Measurements from ENCODE around the gene SCYL1. TPM values are rescaled to one million over a fixed set of nuclear protein-coding genes. Genes with fewer than 3 reads are reported as not detected.
"Not testable (repeated sequence)": the region's sequence is repeated elsewhere in the genome, so short reads cannot be mapped to it uniquely, and the experiment has no call there.

SCYL1 gene
- total and polyA plus RNA-seq, 2 experiments from 2014 or later: 83.9 to 167 TPM

DNA sequence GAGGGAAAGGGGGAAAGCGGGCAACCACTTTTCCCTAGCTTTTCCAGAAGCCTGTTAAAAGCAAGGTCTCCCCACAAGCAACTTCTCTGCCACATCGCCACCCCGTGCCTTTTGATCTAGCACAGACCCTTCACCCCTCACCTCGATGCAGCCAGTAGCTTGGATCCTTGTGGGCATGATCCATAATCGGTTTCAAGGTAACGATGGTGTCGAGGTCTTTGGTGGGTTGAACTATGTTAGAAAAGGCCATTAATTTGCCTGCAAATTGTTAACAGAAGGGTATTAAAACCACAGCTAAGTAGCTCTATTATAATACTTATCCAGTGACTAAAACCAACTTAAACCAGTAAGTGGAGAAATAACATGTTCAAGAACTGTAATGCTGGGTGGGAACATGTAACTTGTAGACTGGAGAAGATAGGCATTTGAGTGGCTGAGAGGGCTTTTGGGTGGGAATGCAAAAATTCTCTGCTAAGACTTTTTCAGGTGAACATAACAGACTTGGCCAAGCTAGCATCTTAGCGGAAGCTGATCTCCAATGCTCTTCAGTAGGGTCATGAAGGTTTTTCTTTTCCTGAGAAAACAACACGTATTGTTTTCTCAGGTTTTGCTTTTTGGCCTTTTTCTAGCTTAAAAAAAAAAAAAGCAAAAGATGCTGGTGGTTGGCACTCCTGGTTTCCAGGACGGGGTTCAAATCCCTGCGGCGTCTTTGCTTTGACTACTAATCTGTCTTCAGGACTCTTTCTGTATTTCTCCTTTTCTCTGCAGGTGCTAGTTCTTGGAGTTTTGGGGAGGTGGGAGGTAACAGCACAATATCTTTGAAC lies 19.2 kb upstream of the SCYL1 start:
- no peak overlapping the region for H2AFZ ChIP-seq
- no peaks in the 10 kb centered on the region for H3K27me3 ChIP-seq
- peaks cover 63% of the 10 kb centered on the region for H4K20me1 ChIP-seq (ENCODE audit: insufficient read depth, poor library complexity, severe bottlenecking)
- WGBS (ENCODE audit: low lambda C conversion rate, missing lambda C conversion rate): 40% methylated on average over 12 of the region's 12 CpGs
- no peaks in the 10 kb centered on the region for H3K9me3 ChIP-seq (ENCODE audit: low read depth)
- TF ChIP-seq EZH2 (IDR thresholded peaks at IDR 0.05; ENCODE audit: borderline replicate concordance) (no peak), EZH2phosphoT487 (IDR thresholded peaks at IDR 0.05; ENCODE audit: low read depth, severe bottlenecking, unreplicated experiment) (no peak)
- TF ChIP-seq, protein P1, sequence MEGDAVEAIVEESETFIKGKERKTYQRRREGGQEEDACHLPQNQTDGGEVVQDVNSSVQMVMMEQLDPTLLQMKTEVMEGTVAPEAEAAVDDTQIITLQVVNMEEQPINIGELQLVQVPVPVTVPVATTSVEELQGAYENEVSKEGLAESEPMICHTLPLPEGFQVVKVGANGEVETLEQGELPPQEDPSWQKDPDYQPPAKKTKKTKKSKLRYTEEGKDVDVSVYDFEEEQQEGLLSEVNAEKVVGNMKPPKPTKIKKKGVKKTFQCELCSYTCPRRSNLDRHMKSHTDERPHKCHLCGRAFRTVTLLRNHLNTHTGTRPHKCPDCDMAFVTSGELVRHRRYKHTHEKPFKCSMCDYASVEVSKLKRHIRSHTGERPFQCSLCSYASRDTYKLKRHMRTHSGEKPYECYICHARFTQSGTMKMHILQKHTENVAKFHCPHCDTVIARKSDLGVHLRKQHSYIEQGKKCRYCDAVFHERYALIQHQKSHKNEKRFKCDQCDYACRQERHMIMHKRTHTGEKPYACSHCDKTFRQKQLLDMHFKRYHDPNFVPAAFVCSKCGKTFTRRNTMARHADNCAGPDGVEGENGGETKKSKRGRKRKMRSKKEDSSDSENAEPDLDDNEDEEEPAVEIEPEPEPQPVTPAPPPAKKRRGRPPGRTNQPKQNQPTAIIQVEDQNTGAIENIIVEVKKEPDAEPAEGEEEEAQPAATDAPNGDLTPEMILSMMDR (IDR thresholded peaks at IDR 0.05; ENCODE audit: poor library complexity): no peak
- peak overlapping the region; percentile 74 for H3K4me3 ChIP-seq
- peak overlapping the region; percentile 87 for H3K4me2 ChIP-seq
- peaks cover 71% of the 10 kb centered on the region for H3K79me2 ChIP-seq
- H3K4me1 ChIP-seq (ENCODE audit: insufficient read depth): no peaks in the 10 kb centered on the region
- no peaks in the 10 kb centered on the region for H3K9me2 ChIP-seq (replicated peaks; ENCODE audit: insufficient read depth)
- peak overlapping the region; percentile 99 for H3K27ac ChIP-seq
- no peak for DNase-seq (ENCODE audit: low spot score)
- peaks cover 24% of the 10 kb centered on the region for H3K36me3 ChIP-seq (replicated peaks; ENCODE audit: insufficient read depth, low read depth)

DNA sequence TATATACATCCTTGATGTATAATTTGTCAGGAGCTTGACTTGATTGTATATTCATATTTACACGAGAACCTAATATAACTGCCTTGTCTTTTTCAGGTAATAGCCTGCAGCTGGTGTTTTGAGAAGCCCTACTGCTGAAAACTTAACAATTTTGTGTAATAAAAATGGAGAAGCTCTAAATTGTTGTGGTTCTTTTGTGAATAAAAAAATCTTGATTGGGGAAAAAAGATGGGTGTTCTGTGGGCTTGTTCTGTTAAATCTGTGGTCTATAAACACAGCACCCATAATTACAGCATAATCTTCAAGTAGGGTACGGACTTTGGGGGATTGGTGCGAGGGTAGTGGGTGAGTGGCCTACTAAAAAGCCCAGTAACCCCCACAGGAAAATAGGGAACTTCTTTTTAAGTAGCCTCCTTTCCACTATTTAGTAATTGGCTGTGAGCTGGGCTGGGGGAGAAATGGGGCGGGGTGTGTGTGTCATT lies 18.6 kb upstream of the SCYL1 start:
- Histone ChIP-seq H3K9me2 (replicated peaks; ENCODE audit: insufficient read depth) (no peaks in the 10 kb centered on the region), H3K4me1 (ENCODE audit: insufficient read depth) (no peaks in the 10 kb centered on the region), H3K4me2 (peak overlapping the region; percentile 87), H3K27me3 (no peaks in the 10 kb centered on the region), H3K36me3 (replicated peaks; ENCODE audit: insufficient read depth, low read depth) (peaks cover 22% of the 10 kb centered on the region), H3K9me3 (ENCODE audit: low read depth) (no peaks in the 10 kb centered on the region), H3K27ac (peak overlapping the region; percentile 99), H3K79me2 (peaks cover 65% of the 10 kb centered on the region), H3K4me3 (peak overlapping the region; percentile 74), H2AFZ (no peak overlapping the region), H4K20me1 (ENCODE audit: insufficient read depth, poor library complexity, severe bottlenecking) (peaks cover 57% of the 10 kb centered on the region)
- WGBS (ENCODE audit: low lambda C conversion rate, missing lambda C conversion rate): 45% methylated on average over 4 of the region's 4 CpGs
- no peak for DNase-seq (ENCODE audit: low spot score)
- no peak for TF ChIP-seq EZH2 (IDR thresholded peaks at IDR 0.05; ENCODE audit: borderline replicate concordance)
- TF ChIP-seq EZH2phosphoT487 (IDR thresholded peaks at IDR 0.05; ENCODE audit: low read depth, severe bottlenecking, unreplicated experiment): no peak
- TF ChIP-seq, protein P1 (IDR thresholded peaks at IDR 0.05; ENCODE audit: poor library complexity): no peak

DNA sequence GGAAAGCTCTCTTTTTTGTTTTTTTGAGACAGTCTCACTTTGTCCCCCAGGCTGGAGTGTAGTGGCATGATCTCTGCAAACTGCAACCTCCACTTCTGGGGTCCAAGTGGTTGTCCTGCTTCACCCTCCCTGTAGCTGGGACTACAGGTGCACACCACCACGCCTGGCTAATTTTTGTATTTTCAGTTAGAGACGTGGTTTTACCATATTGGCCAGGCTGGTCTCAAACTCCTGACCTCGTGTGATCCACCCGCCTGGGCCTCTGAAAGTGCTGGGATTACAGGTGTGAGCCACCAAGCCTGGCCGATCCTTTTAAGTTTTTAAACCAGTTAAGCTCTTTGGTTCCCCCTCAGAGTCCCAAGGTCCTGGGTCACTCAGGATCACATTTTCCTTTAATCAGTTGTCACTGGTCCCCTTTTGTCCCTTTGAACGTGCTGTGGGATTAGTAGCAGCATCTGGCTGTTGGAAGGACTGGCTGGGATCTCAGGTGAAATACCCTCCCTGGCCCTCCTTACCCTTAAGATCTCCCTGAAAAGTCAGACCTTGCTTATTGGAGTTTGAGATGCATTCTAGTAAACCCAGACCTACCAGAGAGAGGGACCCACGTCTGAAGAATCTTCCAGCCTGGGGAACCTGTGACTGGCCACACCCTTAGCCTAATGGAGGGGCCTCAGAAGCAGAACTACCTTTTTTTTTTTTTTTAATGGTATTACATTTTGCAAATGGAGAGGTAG lies 17.9 kb upstream of the SCYL1 start:
- peaks cover 59% of the 10 kb centered on the region for H3K79me2 ChIP-seq
- H3K4me2 ChIP-seq: peak overlapping the region; percentile 87
- H3K9me3 ChIP-seq (ENCODE audit: low read depth): no peaks in the 10 kb centered on the region
- peaks cover 16% of the 10 kb centered on the region for H3K36me3 ChIP-seq (replicated peaks; ENCODE audit: insufficient read depth, low read depth)
- H3K27me3 ChIP-seq: no peaks in the 10 kb centered on the region
- peaks cover 51% of the 10 kb centered on the region for H4K20me1 ChIP-seq (ENCODE audit: insufficient read depth, poor library complexity, severe bottlenecking)
- no peak overlapping the region for H3K4me3 ChIP-seq
- peak overlapping the region; percentile 99 for H3K27ac ChIP-seq
- no peak overlapping the region for H2AFZ ChIP-seq
- WGBS (ENCODE audit: low lambda C conversion rate, missing lambda C conversion rate): 28% methylated on average over 7 of the region's 7 CpGs
- no peaks in the 10 kb centered on the region for H3K4me1 ChIP-seq (ENCODE audit: insufficient read depth)
- TF ChIP-seq EZH2phosphoT487 (IDR thresholded peaks at IDR 0.05; ENCODE audit: low read depth, severe bottlenecking, unreplicated experiment) (peak; percentile 22), EZH2 (IDR thresholded peaks at IDR 0.05; ENCODE audit: borderline replicate concordance) (no peak)
- TF ChIP-seq, protein P1 (IDR thresholded peaks at IDR 0.05; ENCODE audit: poor library complexity): no peak
- DNase-seq (ENCODE audit: low spot score): peak; percentile 93
- H3K9me2 ChIP-seq (replicated peaks; ENCODE audit: insufficient read depth): no peaks in the 10 kb centered on the region

DNA sequence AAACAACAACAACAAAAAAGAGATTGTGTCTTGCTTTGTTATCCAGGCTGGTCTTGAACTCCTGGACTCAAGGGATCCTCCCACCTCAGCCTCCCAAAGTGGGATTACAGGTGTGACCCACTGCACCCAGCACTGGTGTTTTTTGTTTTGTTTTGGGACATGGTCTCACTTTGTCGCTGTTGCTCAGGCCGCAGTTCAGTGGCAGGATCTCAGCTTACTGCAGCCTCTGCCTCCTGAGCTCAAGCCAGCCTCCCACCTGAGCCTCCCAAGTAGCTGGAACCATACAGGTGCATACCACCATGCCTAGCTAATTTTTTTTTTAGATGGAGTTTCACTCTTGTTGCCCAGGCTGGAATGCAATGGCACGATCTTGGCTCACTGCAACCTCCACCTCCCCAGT lies 12.6 kb upstream of the SCYL1 start:
- not testable (repeated sequence) for H2AFZ ChIP-seq; H3K4me3 ChIP-seq; H3K36me3 ChIP-seq (replicated peaks; ENCODE audit: insufficient read depth, low read depth); H3K27ac ChIP-seq; H3K27me3 ChIP-seq; H3K9me2 ChIP-seq (replicated peaks; ENCODE audit: insufficient read depth); H3K4me2 ChIP-seq; DNase-seq (ENCODE audit: low spot score); H3K4me1 ChIP-seq (ENCODE audit: insufficient read depth); H4K20me1 ChIP-seq (ENCODE audit: insufficient read depth, poor library complexity, severe bottlenecking); H3K9me3 ChIP-seq (ENCODE audit: low read depth)
- WGBS (ENCODE audit: low lambda C conversion rate, missing lambda C conversion rate): 100% methylated on average over 3 of the region's 3 CpGs
- H3K79me2 ChIP-seq: peaks cover 12% of the 10 kb centered on the region

Data from hepatocyte (in vitro differentiated cells).